ENCODE data around the gene CRABP2. TPM values are rescaled to one million over a fixed set of nuclear protein-coding genes. Genes with fewer than 3 reads are reported as not detected.

Gene CRABP2
- 0.34 TPM in 1 of 2 replicates, not detected in the other for total RNA-seq

GRCh38 chr1:156705321-156705917, at the start of gene CRABP2:
TSS of gene CRABP2 (minus strand) at chr1:156705583. CDS start at chr1:156705446, 137 bp downstream.
- DNase-seq = peak; percentile 19

- DNase-seq = no peak
These were observed 48.8 kb upstream of the CRABP2 start for GRCh38 chr1:156754219-156754618.

- peak; percentile 16 for DNase-seq
These were observed 47.6 kb upstream of the CRABP2 start for GRCh38 chr1:156752843-156753482.

GRCh38 chr1:156751757-156752481, 46.5 kb upstream of the CRABP2 start:
- DNase-seq = peak; percentile 99

DNA sequence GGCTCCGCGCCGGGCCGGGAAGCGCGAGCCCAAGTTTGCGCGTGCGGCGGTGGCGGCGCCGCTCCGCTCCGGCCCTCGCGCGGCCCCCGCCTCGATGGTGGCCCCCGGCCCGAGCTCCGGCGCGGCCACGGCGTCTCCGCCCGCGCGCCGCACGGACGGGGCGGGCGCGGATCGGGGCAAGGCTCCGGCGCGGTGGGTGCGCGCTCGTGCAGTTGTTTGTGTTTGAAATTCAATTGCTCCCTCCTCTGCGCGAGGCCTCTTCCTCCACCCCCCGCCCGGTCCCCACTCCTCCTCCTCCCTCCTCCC, 46.0 kb upstream of the CRABP2 start, which contains the start of gene HDGF:
Gene HDGF (minus strand): TSS at position 225 of the 306 bp plus-strand sequence. CDS start 246 bp downstream, outside the sequence.
- no peak for DNase-seq

DNA sequence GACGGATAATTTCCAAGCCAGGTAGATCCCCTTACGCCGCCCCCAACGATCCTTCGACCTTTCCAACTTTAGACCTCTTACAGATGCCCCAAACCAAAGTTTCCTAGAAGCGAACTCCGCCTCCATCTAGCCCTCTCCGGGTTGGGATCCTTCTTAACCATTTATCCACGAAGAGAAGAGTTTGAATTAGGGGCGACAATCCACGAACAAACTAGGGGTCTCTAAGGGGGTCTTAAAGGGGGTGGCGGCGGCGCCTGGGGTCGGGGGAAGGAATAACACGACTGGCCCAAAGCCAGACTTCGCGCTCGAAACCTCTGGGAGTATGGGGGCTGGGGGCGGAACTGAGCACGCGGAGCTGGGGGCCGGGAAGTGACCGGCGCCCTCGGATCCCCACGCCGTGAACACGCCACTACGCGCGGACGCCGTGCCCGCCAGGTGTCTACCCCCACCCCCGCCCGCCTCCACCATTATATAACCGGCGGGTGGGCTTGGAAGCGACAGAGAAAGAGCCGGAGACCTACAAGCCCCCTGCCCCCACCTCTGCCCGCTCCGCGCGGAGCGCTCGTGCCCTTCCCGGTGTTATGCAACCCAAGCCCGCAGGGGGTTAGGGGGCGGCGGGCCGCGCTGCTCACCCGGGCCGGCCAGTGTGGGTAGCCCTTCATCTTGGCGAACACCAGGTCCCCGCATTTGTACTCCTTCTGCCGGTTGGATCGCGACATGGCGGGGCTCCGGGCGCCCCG, 45.5 kb upstream of the CRABP2 start:
- peak; percentile 57 for DNase-seq

- peak; percentile 23 for DNase-seq
These were observed 44.8 kb upstream of the CRABP2 start for GRCh38 chr1:156750191-156750672.

GRCh38 chr1:156749419-156750118, 44.2 kb upstream of the CRABP2 start:
- no peak for DNase-seq

DNA sequence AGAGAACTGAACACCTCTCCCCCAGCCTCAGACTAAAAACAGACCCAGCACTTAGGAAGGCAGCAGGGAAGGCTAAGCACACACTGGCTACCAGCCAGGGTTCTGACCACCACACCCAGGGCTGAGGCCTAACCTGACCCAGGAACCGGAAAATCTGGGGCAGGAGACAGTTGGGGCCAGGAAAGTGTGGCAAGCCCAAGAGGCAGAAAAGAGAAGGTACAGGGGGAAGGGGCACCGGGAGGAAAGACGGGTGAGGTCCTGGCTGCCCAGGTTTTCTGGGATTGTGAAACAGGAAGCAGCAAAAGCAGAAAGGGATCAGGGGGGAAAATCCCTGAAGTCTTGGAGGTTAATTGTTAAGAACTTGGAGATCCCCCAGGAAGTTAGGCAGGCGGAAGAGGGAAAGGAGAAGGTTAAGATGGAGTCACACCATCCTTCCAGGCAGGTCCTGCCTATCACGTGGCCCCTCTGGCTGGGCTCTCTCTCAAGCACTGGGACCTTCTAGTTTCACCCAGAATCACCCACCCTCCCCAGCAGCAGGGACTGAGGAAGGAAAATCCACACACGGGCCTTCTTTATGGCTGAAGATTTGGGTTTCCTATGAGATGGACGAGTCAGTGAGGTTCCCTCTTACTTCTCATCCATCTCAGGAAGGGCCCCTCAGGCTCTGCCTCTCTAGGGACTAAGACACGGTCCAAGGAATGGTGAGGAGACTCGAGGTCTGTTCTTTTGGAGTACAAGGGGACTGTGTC, 43.5 kb upstream of the CRABP2 start:
- DNase-seq = peak; percentile 65

- DNase-seq = no peak
These were observed 42.6 kb upstream of the CRABP2 start for GRCh38 chr1:156747742-156748669.

GRCh38 chr1:156746728-156747631, 41.6 kb upstream of the CRABP2 start:
- DNase-seq = peak; percentile 95

DNA sequence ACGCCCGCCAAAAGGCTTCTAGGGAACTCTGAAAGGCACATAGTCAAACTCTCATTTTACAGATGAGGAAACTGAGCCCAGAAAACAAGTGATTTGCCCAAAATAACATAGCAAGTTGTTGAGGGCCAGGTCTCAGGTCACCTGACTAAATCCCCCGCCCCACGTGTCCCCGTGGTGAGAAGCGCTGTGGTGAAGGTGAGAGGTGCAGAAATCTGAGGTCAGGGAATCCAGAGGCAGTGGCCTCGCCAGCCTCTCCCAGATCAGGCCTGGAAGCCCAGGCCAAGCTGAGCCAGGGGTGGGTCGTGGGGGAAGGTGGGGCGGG, 41.0 kb upstream of the CRABP2 start:
- DNase-seq = no peak

DNA sequence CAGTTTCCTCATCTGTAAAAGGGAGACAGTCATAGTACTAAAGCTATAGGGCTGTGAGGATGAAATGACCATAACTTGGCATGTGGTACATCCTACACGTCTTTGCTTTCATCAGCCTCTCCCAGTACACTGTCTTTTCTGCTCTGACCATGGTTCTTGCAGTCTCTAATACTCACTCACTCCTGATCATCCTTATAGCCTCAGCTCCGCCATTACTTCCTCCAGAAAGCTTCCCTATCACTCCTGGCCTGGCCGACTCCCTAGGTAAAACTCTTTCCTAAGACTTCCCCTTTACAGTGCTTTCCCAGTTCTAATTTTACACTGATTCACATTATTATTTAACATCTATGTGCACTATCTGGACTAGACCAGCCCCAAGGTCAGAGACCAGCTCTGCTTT, 40.5 kb upstream of the CRABP2 start:
- no peak for DNase-seq

GRCh38 chr1:156744786-156745419, 39.5 kb upstream of the CRABP2 start:
- DNase-seq = no peak

DNA sequence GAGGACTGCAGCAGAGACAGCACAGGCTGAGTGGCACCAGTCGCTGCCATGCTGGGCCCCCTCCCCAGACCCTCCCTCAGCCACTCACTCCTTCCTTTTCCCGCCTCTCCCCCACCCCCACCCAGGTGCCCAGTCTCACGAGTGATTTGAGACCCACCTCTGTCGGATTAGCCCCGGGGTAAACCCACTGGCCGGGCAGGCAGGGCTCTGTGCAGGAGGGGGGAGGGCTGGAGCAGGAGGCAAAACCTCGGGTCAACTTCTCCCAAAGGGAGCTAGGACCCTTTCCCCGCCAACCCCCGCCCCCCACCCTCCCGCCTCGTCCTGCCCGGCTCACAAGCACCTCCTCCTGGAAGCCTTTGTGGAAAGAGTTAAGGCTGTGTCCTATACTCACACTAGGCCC, 39.0 kb upstream of the CRABP2 start:
- no peak for DNase-seq

DNA sequence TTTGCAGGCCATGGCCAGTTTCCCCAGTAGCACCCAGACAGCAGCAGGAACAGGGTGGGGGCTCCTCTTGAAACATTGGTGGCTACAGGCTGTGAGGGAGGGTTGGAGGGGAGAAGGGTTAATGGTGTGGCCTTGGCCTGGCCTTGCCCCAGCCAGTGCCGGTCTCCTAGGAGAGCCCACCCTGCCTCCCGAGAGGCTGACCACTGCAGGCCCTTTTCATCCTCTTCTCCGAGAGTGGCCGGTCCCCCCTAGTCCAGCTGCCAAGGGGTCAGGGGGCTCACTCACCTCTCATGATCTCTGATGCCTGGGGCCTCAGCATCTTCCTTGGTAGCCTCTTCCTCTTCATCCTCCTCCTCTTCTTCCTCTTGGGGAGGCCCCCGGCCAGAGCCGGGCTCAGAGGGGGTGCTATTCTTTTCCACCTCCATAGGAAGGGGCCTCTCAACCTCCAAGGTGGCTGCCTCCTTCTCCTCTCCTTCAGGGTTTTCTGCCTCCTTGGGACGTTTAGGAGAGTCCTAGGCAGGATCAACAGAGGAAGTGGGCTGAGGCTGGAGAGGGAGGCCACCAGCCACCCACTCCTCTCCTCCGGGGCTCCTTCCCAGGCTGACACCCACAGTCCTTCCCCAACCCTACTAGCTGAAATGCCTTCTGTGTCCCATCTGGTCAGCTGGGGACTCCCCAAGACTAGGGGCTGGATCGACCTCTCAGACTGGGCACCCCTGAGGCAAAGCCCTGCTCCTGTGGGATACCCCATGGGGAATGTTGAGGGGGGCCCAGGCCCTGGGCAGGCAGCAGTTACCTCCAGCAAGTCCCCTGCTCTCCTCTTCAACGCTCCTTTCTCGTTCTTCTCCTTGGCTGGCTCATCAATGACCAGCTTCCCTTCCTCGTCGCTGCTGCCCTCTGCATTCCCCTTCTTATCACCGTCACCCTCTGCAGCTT, 38.3 kb upstream of the CRABP2 start:
- no peak for DNase-seq

DNA sequence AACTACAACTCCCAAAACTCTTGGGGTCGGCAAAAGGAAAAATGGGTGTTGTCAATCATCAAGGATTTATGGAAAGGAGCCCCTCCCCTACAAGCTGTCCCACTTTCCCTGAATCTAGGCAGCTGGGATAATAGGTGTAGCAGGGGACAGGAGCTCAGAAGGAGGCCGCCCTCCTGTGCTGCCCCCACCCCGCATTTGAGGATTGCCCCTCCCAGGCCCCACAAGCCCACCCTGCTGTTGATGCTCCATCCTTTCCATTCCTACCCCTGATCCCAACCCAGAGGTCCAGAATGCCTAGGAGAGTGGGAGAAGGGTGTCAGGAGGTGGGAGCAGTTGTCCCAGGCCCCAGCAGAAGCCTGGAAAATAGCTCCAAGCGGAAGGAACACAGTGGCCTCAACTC, 37.4 kb upstream of the CRABP2 start:
- DNase-seq = no peak

DNA sequence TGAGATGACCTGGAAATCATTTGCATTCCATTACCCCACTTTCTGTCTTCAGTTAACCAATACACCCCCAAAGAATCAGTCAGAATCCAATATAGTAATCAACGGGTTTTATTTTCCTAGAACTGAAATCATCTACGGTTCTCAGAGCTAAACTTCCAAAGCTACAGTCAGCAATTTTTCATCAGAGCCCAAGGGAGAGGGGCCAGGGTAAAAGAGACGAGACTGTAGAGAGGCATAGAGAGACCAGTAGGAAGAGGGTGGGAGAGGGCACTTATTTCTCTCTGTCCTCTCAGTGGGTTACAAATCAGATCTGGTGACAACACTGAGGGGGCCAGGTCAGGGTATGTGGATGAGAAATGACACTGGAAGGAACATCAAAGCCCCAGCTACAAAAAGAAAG, 36.6 kb upstream of the CRABP2 start:
- no peak for DNase-seq
